GM23338 (cell line): ENCODE data around the gene SLC66A1. TPM values are rescaled to one million over a fixed set of nuclear protein-coding genes. Genes with fewer than 3 reads are reported as not detected.

Source experiments
- ATAC-seq: fragments of 200-7000 bp; cut with Tn5 transposase; 3 replicates; pipeline ENCODE4 v1.9.1; 2020
- DNase-seq: peaks from one replicate; pipeline ENCODE4 v3.0.0-alpha.2; 2015; ENCODE audit warnings: low spot score
- H2AFZ ChIP-seq: fragments of 200-600 bp; sonication (generic); 2 replicates; pipeline ENCODE4 v1.8.0; 2016; ENCODE audit warnings: antibody characterized with exemption, mild to moderate bottlenecking, moderate library complexity
- H3F3A ChIP-seq: fragments of 200-600 bp; sonication (generic); replicated peaks from 2 replicates; pipeline ENCODE4 v1.8.0; 2017; ENCODE audit warnings: antibody characterized with exemption, mixed run types, low read depth
- H3K27ac ChIP-seq: fragments of 200-600 bp; sonication (generic); 2 replicates; pipeline ENCODE4 v1.6.1; 2016; ENCODE audit warnings: low read depth
- H3K27me3 ChIP-seq: fragments of 200-600 bp; sonication (generic); 2 replicates; pipeline ENCODE4 v1.8.0; 2016; ENCODE audit warnings: mild to moderate bottlenecking, mixed run types, moderate library complexity; ENCODE audit not compliant: insufficient read depth
- H3K36me3 ChIP-seq: fragments of 200-600 bp; sonication (generic); 2 replicates; pipeline ENCODE4 v1.8.0; 2016; ENCODE audit warnings: mild to moderate bottlenecking; ENCODE audit not compliant: insufficient read depth
- H3K4me1 ChIP-seq: fragments of 200-600 bp; sonication (generic); 2 replicates; pipeline ENCODE4 v1.8.0; 2016; ENCODE audit warnings: mild to moderate bottlenecking, moderate library complexity; ENCODE audit not compliant: insufficient read depth
- H3K4me2 ChIP-seq: fragments of 200-600 bp; sonication (generic); 2 replicates; pipeline ENCODE4 v1.7.1; 2017; ENCODE audit warnings: mixed run types
- H3K4me3 ChIP-seq: fragments of 200-600 bp; sonication (generic); 2 replicates; pipeline ENCODE4 v1.6.1; 2016; ENCODE audit warnings: mixed run types
- H3K79me2 ChIP-seq: fragments of 200-600 bp; sonication (generic); replicated peaks from 2 replicates; pipeline ENCODE4 v1.8.0; 2017; ENCODE audit warnings: mild to moderate bottlenecking; ENCODE audit not compliant: insufficient read depth
- H3K9me2 ChIP-seq: fragments of 200-600 bp; sonication (generic); 2 replicates; pipeline ENCODE4 v1.8.0; 2017; ENCODE audit not compliant: insufficient read depth
- H4K20me1 ChIP-seq: fragments of 200-600 bp; sonication (generic); replicated peaks from 2 replicates; pipeline ENCODE4 v1.8.0; 2017; ENCODE audit warnings: mild to moderate bottlenecking; ENCODE audit not compliant: insufficient read depth
- H3K27ac Mint-ChIP-seq: 2 replicates; pipeline ENCODE4 v1.8.0; 2020; ENCODE audit warnings: inconsistent platforms, mild to moderate bottlenecking, moderate library complexity, mixed read lengths
- H3K27me3 Mint-ChIP-seq: 3 replicates; pipeline ENCODE4 v1.8.0; 2022; ENCODE audit warnings: low read depth, mild to moderate bottlenecking, moderate library complexity, mixed read lengths, inconsistent platforms; ENCODE audit not compliant: insufficient read depth, poor library complexity
- H3K36me3 Mint-ChIP-seq: 3 replicates; pipeline ENCODE4 v1.8.0; 2021; ENCODE audit warnings: low read depth, mild to moderate bottlenecking, inconsistent platforms, moderate library complexity, mixed read lengths
- H3K4me1 Mint-ChIP-seq: 3 replicates; pipeline ENCODE4 v1.8.0; 2020; ENCODE audit warnings: mild to moderate bottlenecking, inconsistent platforms, mixed read lengths
- H3K4me3 Mint-ChIP-seq: 3 replicates; pipeline ENCODE4 v1.8.0; 2021; ENCODE audit warnings: moderate library complexity, mild to moderate bottlenecking, inconsistent platforms, mixed read lengths
- H3K9me3 Mint-ChIP-seq: 3 replicates; pipeline ENCODE4 v1.8.0; 2020; ENCODE audit warnings: moderate library complexity, mild to moderate bottlenecking, inconsistent platforms, mixed read lengths
- CREB1 ChIP-seq: fragments of 250-450 bp; sonication (Bioruptor Pico); IDR thresholded peaks from 2 replicates; pipeline ENCODE4 v1.5.0; 2020; ENCODE audit warnings: low read depth, mild to moderate bottlenecking, moderate library complexity
- EZH2 ChIP-seq: fragments of 200-600 bp; sonication (generic); IDR thresholded peaks from one replicate; pipeline ENCODE4 v1.8.0; 2017; ENCODE audit warnings: antibody characterized with exemption, mild to moderate bottlenecking, low read depth; ENCODE audit not compliant: unreplicated experiment
- EZH2phosphoT487 ChIP-seq: fragments of 200-600 bp; sonication (generic); IDR thresholded peaks from one replicate; pipeline ENCODE4 v1.8.1; 2018; ENCODE audit warnings: antibody characterized with exemption; ENCODE audit not compliant: unreplicated experiment
- JUNB ChIP-seq: IDR thresholded peaks from one replicate; pipeline ENCODE4 v1.6.1; 2016; ENCODE audit warnings: antibody characterized with exemption; ENCODE audit not compliant: unreplicated experiment
- NANOG ChIP-seq: IDR thresholded peaks from 2 replicates; pipeline ENCODE4 v1.6.1; 2016; ENCODE audit warnings: antibody characterized with exemption, borderline replicate concordance
- POLR2AphosphoS5 ChIP-seq: IDR thresholded peaks from 2 replicates; pipeline ENCODE4 v1.6.1; 2016; ENCODE audit warnings: antibody characterized with exemption, low read depth
- STAT1 ChIP-seq: IDR thresholded peaks from one replicate; pipeline ENCODE4 v1.6.1; 2016; ENCODE audit warnings: antibody characterized with exemption; ENCODE audit not compliant: unreplicated experiment
- ZNF114 ChIP-seq: fragments of 250-450 bp; sonication (Bioruptor Pico); IDR thresholded peaks from 2 replicates; pipeline ENCODE4 v1.5.0; 2020; ENCODE audit warnings: mild to moderate bottlenecking, moderate library complexity
- ZNF331 ChIP-seq: fragments of 250-450 bp; sonication (Bioruptor Pico); IDR thresholded peaks from 2 replicates; pipeline ENCODE4 v1.5.0; 2020; ENCODE audit warnings: low read depth, mild to moderate bottlenecking, moderate library complexity
- polyA plus RNA-seq: library from polyadenylated mRNA; unstranded; fragments of >200 nt; fragmentation: Nextera tagmentation; extraction: Ambion mirVana; gene quantifications from 2 replicates; pipeline ENCODE4 v1.2.1, GENCODE V29; 2016
- total RNA-seq: library from RNA; depleted of rRNA; stranded (reverse); fragments of >200 nt; shearing (Covaris generic); gene quantifications from 2 replicates; pipeline ENCODE4 v1.2.3, GENCODE V29; 2014
- TF ChIP-seq, protein P1 (sequence below), 2 experiments: fragments of 200-600 bp in 1 of 2; sonication (generic) in 1 of 2; conservative IDR thresholded peaks; 2 replicates each; pipeline versions ENCODE4 v1.5.1 to v1.6.1; 2016 to 2017; ENCODE audit warnings: antibody characterized with exemption in 2 of 2, low read depth in 2 of 2, mild to moderate bottlenecking in 2 of 2, moderate library complexity in 1 of 2
- TF ChIP-seq, protein P2 (sequence below): IDR thresholded peaks from 2 replicates; pipeline ENCODE4 v1.6.1; 2016; ENCODE audit warnings: antibody characterized with exemption
- TF ChIP-seq, protein P3 (sequence below): fragments of 250-450 bp; sonication (Bioruptor Pico); IDR thresholded peaks from 2 replicates; pipeline ENCODE4 v1.5.0; 2020; ENCODE audit warnings: mild to moderate bottlenecking, moderate library complexity
- TF ChIP-seq, protein P4 (sequence below): IDR thresholded peaks from one replicate; pipeline ENCODE4 v1.6.1; 2018; ENCODE audit warnings: antibody characterized with exemption; ENCODE audit not compliant: unreplicated experiment

The SLC66A1 gene
- total and polyA plus RNA-seq, 2 experiments from 2014 or later: 6.9 to 19.7 TPM

DNA sequence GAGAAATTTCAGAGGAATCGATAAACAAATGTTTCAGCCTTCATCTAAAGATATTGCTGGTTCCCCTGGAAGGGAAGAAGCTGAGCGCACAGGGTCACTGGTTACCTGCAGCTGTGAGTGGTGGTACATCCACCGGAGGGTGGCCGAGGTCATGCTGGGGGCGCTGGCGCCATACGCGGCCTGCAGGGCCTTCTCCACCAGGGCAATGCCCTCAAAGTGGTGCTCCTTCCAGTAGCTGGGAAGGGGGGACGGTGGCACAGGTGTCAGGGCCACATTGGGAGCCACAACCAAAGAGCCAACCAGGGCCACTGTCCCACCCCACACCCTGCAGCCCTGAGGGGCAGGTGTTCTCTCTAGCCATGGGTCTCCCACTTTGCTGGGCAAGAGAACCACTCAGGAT lies 28.2 kb upstream of the SLC66A1 start:
- no peaks in the 10 kb centered on the region for H3K36me3 ChIP-seq
- no peak for TF ChIP-seq POLR2AphosphoS5
- no peak for TF ChIP-seq NANOG
- TF ChIP-seq, protein P1, sequence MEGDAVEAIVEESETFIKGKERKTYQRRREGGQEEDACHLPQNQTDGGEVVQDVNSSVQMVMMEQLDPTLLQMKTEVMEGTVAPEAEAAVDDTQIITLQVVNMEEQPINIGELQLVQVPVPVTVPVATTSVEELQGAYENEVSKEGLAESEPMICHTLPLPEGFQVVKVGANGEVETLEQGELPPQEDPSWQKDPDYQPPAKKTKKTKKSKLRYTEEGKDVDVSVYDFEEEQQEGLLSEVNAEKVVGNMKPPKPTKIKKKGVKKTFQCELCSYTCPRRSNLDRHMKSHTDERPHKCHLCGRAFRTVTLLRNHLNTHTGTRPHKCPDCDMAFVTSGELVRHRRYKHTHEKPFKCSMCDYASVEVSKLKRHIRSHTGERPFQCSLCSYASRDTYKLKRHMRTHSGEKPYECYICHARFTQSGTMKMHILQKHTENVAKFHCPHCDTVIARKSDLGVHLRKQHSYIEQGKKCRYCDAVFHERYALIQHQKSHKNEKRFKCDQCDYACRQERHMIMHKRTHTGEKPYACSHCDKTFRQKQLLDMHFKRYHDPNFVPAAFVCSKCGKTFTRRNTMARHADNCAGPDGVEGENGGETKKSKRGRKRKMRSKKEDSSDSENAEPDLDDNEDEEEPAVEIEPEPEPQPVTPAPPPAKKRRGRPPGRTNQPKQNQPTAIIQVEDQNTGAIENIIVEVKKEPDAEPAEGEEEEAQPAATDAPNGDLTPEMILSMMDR (conservative IDR thresholded peaks at IDR 0.05; ENCODE audit: low read depth in 2 of 2): no peak
- no peak for TF ChIP-seq ZNF331 (CRISPR knock-in tag)
- TF ChIP-seq, protein P2, sequence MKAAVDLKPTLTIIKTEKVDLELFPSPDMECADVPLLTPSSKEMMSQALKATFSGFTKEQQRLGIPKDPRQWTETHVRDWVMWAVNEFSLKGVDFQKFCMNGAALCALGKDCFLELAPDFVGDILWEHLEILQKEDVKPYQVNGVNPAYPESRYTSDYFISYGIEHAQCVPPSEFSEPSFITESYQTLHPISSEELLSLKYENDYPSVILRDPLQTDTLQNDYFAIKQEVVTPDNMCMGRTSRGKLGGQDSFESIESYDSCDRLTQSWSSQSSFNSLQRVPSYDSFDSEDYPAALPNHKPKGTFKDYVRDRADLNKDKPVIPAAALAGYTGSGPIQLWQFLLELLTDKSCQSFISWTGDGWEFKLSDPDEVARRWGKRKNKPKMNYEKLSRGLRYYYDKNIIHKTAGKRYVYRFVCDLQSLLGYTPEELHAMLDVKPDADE: no peak
- TF ChIP-seq, protein P3, sequence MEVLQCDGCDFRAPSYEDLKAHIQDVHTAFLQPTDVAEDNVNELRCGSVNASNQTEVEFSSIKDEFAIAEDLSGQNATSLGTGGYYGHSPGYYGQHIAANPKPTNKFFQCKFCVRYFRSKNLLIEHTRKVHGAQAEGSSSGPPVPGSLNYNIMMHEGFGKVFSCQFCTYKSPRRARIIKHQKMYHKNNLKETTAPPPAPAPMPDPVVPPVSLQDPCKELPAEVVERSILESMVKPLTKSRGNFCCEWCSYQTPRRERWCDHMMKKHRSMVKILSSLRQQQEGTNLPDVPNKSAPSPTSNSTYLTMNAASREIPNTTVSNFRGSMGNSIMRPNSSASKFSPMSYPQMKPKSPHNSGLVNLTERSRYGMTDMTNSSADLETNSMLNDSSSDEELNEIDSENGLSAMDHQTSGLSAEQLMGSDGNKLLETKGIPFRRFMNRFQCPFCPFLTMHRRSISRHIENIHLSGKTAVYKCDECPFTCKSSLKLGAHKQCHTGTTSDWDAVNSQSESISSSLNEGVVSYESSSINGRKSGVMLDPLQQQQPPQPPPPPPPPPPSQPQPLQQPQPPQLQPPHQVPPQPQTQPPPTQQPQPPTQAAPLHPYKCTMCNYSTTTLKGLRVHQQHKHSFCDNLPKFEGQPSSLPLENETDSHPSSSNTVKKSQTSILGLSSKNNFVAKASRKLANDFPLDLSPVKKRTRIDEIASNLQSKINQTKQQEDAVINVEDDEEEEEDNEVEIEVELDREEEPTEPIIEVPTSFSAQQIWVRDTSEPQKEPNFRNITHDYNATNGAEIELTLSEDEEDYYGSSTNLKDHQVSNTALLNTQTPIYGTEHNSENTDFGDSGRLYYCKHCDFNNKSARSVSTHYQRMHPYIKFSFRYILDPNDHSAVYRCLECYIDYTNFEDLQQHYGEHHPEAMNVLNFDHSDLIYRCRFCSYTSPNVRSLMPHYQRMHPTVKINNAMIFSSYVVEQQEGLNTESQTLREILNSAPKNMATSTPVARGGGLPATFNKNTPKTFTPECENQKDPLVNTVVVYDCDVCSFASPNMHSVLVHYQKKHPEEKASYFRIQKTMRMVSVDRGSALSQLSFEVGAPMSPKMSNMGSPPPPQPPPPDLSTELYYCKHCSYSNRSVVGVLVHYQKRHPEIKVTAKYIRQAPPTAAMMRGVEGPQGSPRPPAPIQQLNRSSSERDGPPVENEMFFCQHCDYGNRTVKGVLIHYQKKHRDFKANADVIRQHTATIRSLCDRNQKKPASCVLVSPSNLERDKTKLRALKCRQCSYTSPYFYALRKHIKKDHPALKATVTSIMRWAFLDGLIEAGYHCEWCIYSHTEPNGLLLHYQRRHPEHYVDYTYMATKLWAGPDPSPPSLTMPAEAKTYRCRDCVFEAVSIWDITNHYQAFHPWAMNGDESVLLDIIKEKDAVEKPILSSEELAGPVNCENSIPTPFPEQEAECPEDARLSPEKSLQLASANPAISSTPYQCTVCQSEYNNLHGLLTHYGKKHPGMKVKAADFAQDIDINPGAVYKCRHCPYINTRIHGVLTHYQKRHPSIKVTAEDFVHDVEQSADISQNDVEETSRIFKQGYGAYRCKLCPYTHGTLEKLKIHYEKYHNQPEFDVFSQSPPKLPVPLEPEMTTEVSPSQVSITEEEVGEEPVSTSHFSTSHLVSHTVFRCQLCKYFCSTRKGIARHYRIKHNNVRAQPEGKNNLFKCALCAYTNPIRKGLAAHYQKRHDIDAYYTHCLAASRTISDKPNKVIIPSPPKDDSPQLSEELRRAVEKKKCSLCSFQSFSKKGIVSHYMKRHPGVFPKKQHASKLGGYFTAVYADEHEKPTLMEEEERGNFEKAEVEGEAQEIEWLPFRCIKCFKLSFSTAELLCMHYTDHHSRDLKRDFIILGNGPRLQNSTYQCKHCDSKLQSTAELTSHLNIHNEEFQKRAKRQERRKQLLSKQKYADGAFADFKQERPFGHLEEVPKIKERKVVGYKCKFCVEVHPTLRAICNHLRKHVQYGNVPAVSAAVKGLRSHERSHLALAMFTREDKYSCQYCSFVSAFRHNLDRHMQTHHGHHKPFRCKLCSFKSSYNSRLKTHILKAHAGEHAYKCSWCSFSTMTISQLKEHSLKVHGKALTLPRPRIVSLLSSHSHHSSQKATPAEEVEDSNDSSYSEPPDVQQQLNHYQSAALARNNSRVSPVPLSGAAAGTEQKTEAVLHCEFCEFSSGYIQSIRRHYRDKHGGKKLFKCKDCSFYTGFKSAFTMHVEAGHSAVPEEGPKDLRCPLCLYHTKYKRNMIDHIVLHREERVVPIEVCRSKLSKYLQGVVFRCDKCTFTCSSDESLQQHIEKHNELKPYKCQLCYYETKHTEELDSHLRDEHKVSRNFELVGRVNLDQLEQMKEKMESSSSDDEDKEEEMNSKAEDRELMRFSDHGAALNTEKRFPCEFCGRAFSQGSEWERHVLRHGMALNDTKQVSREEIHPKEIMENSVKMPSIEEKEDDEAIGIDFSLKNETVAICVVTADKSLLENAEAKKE (CRISPR knock-in tag): no peak
- TF ChIP-seq ZNF114 (CRISPR knock-in tag): no peak
- TF ChIP-seq, protein P4, sequence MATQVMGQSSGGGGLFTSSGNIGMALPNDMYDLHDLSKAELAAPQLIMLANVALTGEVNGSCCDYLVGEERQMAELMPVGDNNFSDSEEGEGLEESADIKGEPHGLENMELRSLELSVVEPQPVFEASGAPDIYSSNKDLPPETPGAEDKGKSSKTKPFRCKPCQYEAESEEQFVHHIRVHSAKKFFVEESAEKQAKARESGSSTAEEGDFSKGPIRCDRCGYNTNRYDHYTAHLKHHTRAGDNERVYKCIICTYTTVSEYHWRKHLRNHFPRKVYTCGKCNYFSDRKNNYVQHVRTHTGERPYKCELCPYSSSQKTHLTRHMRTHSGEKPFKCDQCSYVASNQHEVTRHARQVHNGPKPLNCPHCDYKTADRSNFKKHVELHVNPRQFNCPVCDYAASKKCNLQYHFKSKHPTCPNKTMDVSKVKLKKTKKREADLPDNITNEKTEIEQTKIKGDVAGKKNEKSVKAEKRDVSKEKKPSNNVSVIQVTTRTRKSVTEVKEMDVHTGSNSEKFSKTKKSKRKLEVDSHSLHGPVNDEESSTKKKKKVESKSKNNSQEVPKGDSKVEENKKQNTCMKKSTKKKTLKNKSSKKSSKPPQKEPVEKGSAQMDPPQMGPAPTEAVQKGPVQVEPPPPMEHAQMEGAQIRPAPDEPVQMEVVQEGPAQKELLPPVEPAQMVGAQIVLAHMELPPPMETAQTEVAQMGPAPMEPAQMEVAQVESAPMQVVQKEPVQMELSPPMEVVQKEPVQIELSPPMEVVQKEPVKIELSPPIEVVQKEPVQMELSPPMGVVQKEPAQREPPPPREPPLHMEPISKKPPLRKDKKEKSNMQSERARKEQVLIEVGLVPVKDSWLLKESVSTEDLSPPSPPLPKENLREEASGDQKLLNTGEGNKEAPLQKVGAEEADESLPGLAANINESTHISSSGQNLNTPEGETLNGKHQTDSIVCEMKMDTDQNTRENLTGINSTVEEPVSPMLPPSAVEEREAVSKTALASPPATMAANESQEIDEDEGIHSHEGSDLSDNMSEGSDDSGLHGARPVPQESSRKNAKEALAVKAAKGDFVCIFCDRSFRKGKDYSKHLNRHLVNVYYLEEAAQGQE: no peak
- TF ChIP-seq EZH2: no peak
- TF ChIP-seq STAT1: no peak
- no peak for TF ChIP-seq CREB1 (CRISPR knock-in tag)
- no peak for TF ChIP-seq EZH2phosphoT487
- TF ChIP-seq JUNB: no peak
- Mint-ChIP-seq H3K36me3 (no peaks in the 10 kb centered on the region), H3K27me3 (peaks cover 22% of the 10 kb centered on the region), H3K4me3 (no peak overlapping the region), H3K9me3 (no peaks in the 10 kb centered on the region), H3K4me1 (no peaks in the 10 kb centered on the region), H3K27ac (no peak overlapping the region)
- H2AFZ ChIP-seq: no peak overlapping the region
- H3K4me1 ChIP-seq: no peaks in the 10 kb centered on the region
- no peak overlapping the region for H3K4me3 ChIP-seq
- ATAC-seq: no peak
- H4K20me1 ChIP-seq: peaks cover 3% of the 10 kb centered on the region
- no peak for DNase-seq
- H3K4me2 ChIP-seq: no peak overlapping the region
- no peaks in the 10 kb centered on the region for H3K79me2 ChIP-seq
- H3K27me3 ChIP-seq: peaks cover 21% of the 10 kb centered on the region
- H3K9me2 ChIP-seq: no peaks in the 10 kb centered on the region
- no peaks in the 10 kb centered on the region for H3F3A ChIP-seq
- no peak overlapping the region for H3K27ac ChIP-seq
